ENCODE results near the gene CEMIP.

CEMIP gene

GRCh38 chr15:80783260-80783659 is 4.1 kb downstream of the CEMIP start:
- TF ChIP-seq CTCF (IDR thresholded peaks at IDR 0.05; ENCODE audit: low read depth, low read length, missing control alignments), result no peak
- no peak for DNase-seq (ENCODE audit: extremely low read depth, low read depth)
- no peak overlapping the region for H3K4me3 ChIP-seq (replicated peaks; ENCODE audit: low read depth, low read length)

- TF ChIP-seq CTCF (IDR thresholded peaks at IDR 0.05; ENCODE audit: low read depth, low read length, missing control alignments), result no peak
- no peak for DNase-seq (ENCODE audit: extremely low read depth, low read depth)
- H3K4me3 ChIP-seq (replicated peaks; ENCODE audit: low read depth, low read length), result no peak overlapping the region
Measured at GRCh38 chr15:80785335-80785734, 6.2 kb downstream of the CEMIP start.

- no peak overlapping the region for H3K4me3 ChIP-seq (replicated peaks; ENCODE audit: low read depth, low read length)
- no peak for TF ChIP-seq CTCF (IDR thresholded peaks at IDR 0.05; ENCODE audit: low read depth, low read length, missing control alignments)
- no peak for DNase-seq (ENCODE audit: extremely low read depth, low read depth)
Measured at GRCh38 chr15:80785811-80786354, 6.7 kb downstream of the CEMIP start.

GRCh38 chr15:80787316-80787715 is 8.1 kb downstream of the CEMIP start:
- no peak for TF ChIP-seq CTCF (IDR thresholded peaks at IDR 0.05; ENCODE audit: low read depth, low read length, missing control alignments)
- DNase-seq (ENCODE audit: extremely low read depth, low read depth), result no peak
- no peak overlapping the region for H3K4me3 ChIP-seq (replicated peaks; ENCODE audit: low read depth, low read length)

- TF ChIP-seq CTCF (IDR thresholded peaks at IDR 0.05; ENCODE audit: low read depth, low read length, missing control alignments), result no peak
- H3K4me3 ChIP-seq (replicated peaks; ENCODE audit: low read depth, low read length), result no peak overlapping the region
- DNase-seq (ENCODE audit: extremely low read depth, low read depth), result peak; percentile 66
Measured at GRCh38 chr15:80788536-80788935, 9.4 kb downstream of the CEMIP start.

- no peak for DNase-seq (ENCODE audit: extremely low read depth, low read depth)
- no peak for TF ChIP-seq CTCF (IDR thresholded peaks at IDR 0.05; ENCODE audit: low read depth, low read length, missing control alignments)
- no peak overlapping the region for H3K4me3 ChIP-seq (replicated peaks; ENCODE audit: low read depth, low read length)
Measured at GRCh38 chr15:80789296-80789695, 10.1 kb downstream of the CEMIP start.

- no peak for DNase-seq (ENCODE audit: extremely low read depth, low read depth)
- TF ChIP-seq CTCF (IDR thresholded peaks at IDR 0.05; ENCODE audit: low read depth, low read length, missing control alignments), result no peak
- H3K4me3 ChIP-seq (replicated peaks; ENCODE audit: low read depth, low read length), result no peak overlapping the region
Measured at GRCh38 chr15:80789796-80790195, 10.6 kb downstream of the CEMIP start.
